Lower lobe of right lung (tissue), 2 donors: ENCODE results near the gene PRDM16. TPM values are rescaled to one million over a fixed set of nuclear protein-coding genes. Genes with fewer than 3 reads are reported as not detected.

Experiments used
- ATAC-seq, 2 donors: fragments of 200-7000 bp; cut with Tn5 transposase; one replicate each; pipeline ENCODE4 v1.9.1; 2020 to 2022; ENCODE audit warnings: mild to moderate bottlenecking in 2 of 2, moderate library complexity in 2 of 2
- DNase-seq: peaks from one replicate; pipeline ENCODE4 v3.0.0-alpha.2; 2020
- H3K27ac ChIP-seq: fragments of 200-600 bp; one replicate; pipeline ENCODE4 v1.8.0; 2022
- H3K27me3 ChIP-seq: fragments of 200-600 bp; one replicate; pipeline ENCODE4 v1.8.0; 2022; ENCODE audit warnings: low read depth
- H3K36me3 ChIP-seq: fragments of 200-600 bp; one replicate; pipeline ENCODE4 v1.8.0; 2022; ENCODE audit warnings: mild to moderate bottlenecking
- H3K4me1 ChIP-seq: fragments of 200-600 bp; one replicate; pipeline ENCODE4 v1.8.0; 2022
- H3K4me3 ChIP-seq: fragments of 200-600 bp; one replicate; pipeline ENCODE4 v1.8.0; 2022; ENCODE audit warnings: mild to moderate bottlenecking
- H3K9me3 ChIP-seq: fragments of 200-600 bp; one replicate; pipeline ENCODE4 v1.8.0; 2022
- CTCF ChIP-seq: fragments of 200-600 bp; IDR thresholded peaks from one replicate; pipeline ENCODE4 v1.8.0; 2022; ENCODE audit warnings: antibody characterized with exemption, mild to moderate bottlenecking
- intact Hi-C: fragments of 100-400 bp; cut with DNase I; formaldehyde crosslinking; loops from one replicate; pipeline ENCODE4 v1.11.0; 2022
- long read RNA-seq: library from polyadenylated mRNA; unstranded; transcript quantifications from one replicate; pipeline ENCODE4 v2.0.0, GENCODE V29; 2021
- total RNA-seq: library from RNA; stranded (reverse); fragmentation: NEBNext Ultra II Directional; extraction: Animal tissue kit (Norgen Biotek cat#: 25700); gene quantifications from one replicate; pipeline ENCODE4 v1.2.1, GENCODE V29; 2021
- donor health status: DM: no; HTN: yes; CAD: no; lungs with severe emphysema.

The PRDM16 gene
- total RNA-seq, result 19.2 TPM
- long read RNA-seq, partial matches to known transcripts, result 6 of 33 reads
- long read RNA-seq, other reads (novel, unspliced or antisense), result 27 of 33 reads

GRCh38 chr1:3068564-3069431, at the start of gene PRDM16:
Gene PRDM16, plus strand, starts transcription at chr1:3069203. Its CDS starts 57 bp downstream, at chr1:3069260.
- peaks cover 25% of the 10 kb centered on the region for H3K4me1 ChIP-seq

GRCh38 chr1:3019516-3020051, 49.4 kb upstream of the PRDM16 start:
- Histone ChIP-seq H3K36me3 (no peaks in the 10 kb centered on the region), H3K27me3 (peaks cover 20% of the 10 kb centered on the region), H3K4me3 (no peak overlapping the region), H3K9me3 (no peaks in the 10 kb centered on the region), H3K27ac (no peak overlapping the region), H3K4me1 (no peaks in the 10 kb centered on the region)
- TF ChIP-seq CTCF, result no peak
- intact Hi-C loops, result no loop called here
- ATAC-seq, result no peak
- DNase-seq, result peak; percentile 40

More at GRCh38 chr1:3068564-3069431, at the start of gene PRDM16:
- ATAC-seq, result peak; percentile 3 to 11
- H3K27ac ChIP-seq, result peak within 1 kb of the TSS; percentile 84
- TF ChIP-seq CTCF, result no peak
- peak; percentile 60 for DNase-seq
- no peaks in the 10 kb centered on the region for H3K36me3 ChIP-seq
- H3K4me3 ChIP-seq, result peak within 1 kb of the TSS; percentile 76
- no peaks in the 10 kb centered on the region for H3K9me3 ChIP-seq
- intact Hi-C loops, result no loop called here
- H3K27me3 ChIP-seq, result peaks cover 88% of the 10 kb centered on the region

GRCh38 chr1:3020263-3020909, 48.6 kb upstream of the PRDM16 start:
- Histone ChIP-seq H3K4me3 (no peak overlapping the region), H3K27me3 (peaks cover 12% of the 10 kb centered on the region), H3K27ac (no peak overlapping the region), H3K9me3 (no peaks in the 10 kb centered on the region), H3K4me1 (no peaks in the 10 kb centered on the region), H3K36me3 (no peaks in the 10 kb centered on the region)
- ATAC-seq (no peak), DNase-seq (no peak)
- intact Hi-C loops, result no loop called here
- TF ChIP-seq CTCF, result no peak

GRCh38 chr1:3021233-3021671, 47.8 kb upstream of the PRDM16 start, which contains the start of gene ACTRT2:
Gene ACTRT2, plus strand, starts transcription at chr1:3021467. Its CDS starts 220 bp downstream, at chr1:3021687.
- H3K36me3 ChIP-seq, result no peaks in the 10 kb centered on the region
- intact Hi-C loops, result no loop called here
- H3K4me3 ChIP-seq, result no peak within 1 kb of the TSS
- no peaks in the 10 kb centered on the region for H3K9me3 ChIP-seq
- no peak for TF ChIP-seq CTCF
- H3K4me1 ChIP-seq, result no peaks in the 10 kb centered on the region
- ATAC-seq, result peak in 1 of 2 donors; percentile 12
- no peak within 1 kb of the TSS for H3K27ac ChIP-seq
- H3K27me3 ChIP-seq, result peaks cover 9% of the 10 kb centered on the region
- no peak for DNase-seq

DNA sequence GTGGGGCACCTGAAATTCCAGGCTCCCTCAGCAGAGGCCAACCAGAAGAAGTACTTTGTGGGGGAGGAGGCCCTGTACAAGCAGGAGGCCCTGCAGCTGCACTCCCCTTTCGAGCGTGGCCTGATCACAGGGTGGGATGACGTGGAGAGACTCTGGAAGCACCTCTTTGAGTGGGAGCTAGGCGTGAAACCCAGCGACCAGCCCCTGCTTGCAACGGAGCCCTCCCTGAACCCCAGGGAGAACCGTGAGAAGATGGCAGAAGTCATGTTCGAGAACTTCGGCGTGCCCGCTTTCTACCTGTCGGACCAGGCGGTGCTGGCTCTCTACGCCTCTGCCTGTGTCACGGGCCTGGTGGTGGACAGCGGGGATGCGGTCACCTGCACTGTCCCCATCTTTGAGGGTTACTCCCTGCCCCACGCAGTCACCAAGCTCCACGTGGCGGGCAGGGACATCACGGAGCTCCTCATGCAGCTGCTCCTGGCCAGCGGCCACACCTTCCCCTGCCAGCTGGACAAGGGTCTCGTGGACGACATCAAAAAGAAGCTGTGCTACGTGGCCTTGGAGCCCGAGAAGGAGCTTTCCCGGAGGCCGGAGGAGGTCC, 47.1 kb upstream of the PRDM16 start:
- H3K4me3 ChIP-seq, result no peak overlapping the region
- no peak for TF ChIP-seq CTCF
- DNase-seq (no peak), ATAC-seq (no peak)
- intact Hi-C loops, result no loop called here
- no peaks in the 10 kb centered on the region for H3K36me3 ChIP-seq
- peaks cover 9% of the 10 kb centered on the region for H3K27me3 ChIP-seq
- H3K4me1 ChIP-seq, result no peaks in the 10 kb centered on the region
- H3K9me3 ChIP-seq, result no peaks in the 10 kb centered on the region
- H3K27ac ChIP-seq, result no peak overlapping the region
